HG03565 (cell line): Measurements from ENCODE around the gene ADRA2B.

ENCODE experiments used
- ATAC-seq: cut with Tn5 transposase; IDR thresholded peaks from one replicate; pipeline ENCODE4 v1.9.1; 2021; ENCODE audit warnings: mild to moderate bottlenecking, moderate library complexity; ENCODE audit not compliant: unreplicated experiment

Gene ADRA2B

DNA sequence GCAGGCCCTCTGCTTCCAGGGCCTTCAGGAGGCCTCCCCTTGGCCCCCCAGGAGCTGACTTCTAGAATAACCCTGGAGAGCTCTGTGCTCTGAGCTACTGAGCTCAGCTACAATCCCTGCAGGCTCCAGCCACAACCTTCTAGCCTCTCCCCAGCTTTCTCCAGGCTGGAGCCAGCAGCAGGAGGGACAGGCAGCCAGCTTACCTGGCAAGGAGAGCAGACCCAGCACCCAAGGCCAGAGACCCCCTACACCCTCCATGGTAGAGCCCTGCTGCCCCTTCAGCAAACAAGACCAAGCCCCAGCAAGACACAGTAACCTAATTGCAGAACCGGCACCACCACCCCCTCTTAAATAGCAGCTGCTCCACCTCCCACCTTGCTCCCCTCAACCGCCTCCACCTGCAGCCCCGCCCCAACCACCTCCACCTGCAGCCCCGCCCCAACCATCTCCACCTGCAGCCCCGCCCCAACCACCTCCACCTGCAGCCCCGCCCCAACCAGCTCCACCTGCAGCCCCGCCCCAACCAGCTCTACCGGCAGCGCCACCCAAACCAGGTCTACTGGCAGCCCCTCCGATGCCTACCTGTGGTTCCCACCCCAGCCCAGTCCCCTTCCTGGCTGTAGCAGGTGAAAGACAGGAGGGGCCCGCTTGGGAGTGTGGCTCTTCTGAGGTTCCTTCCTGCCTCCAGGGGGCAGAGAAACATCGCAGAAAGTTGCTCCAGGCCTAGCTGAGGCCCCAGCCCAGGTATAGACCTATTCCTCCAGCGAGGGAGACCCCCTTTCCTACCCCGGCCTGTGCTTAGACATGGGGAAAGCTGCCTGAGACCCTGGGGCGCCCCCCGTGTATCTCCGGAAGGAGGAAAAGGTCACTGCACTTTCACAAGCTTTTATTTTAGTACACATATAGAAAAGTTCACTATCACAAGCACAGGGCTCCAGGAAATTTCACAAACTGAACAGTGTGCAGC lies 22.1 kb upstream of the ADRA2B start, which contains the start of gene ASTL:
Gene ASTL, minus strand, starts transcription at position 324 of the 967 bp plus-strand sequence. Its CDS starts 66 bp downstream, at position 258.
- ATAC-seq: no peak

DNA sequence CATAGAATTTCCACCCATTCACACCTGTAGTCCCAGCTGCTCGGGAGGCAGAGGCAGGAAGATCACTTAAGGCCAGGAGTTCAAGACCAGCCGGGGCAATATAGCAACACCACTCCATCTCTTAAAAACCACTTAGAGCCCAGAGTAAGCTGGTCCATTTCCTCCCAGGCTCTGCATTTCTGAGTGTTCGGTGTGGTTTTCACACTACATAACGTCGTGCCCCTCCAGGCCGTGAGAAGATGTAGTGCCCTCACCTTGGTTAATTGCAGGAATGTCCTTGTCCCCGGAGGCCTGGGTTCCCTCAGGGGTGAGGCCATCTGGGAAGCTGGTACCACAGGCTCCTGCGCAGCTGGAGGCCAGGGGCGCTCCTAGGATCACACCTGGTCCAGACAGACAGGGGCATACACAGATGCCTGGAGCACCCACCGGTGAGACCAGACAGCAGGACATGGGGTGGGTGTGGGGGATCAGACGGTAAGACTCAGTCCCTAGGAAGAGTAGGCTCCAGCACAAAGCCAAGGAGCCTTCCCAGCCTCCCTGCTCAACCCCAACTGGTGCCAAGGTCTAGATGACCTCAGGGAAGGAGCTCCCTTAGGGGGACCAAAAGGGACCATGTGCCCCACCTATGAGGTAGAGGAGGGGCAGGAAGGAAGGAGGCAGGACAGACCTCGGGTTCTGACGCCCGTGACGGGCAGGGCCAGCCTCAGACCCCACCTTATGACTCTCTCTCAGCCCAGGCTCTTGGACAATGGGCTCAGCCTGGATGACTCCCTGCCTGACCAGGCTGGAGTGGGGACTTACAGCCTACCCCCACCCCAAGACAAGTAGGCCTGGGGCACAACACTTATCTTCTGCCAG lies 21.2 kb upstream of the ADRA2B start:
- ATAC-seq: no peak

DNA sequence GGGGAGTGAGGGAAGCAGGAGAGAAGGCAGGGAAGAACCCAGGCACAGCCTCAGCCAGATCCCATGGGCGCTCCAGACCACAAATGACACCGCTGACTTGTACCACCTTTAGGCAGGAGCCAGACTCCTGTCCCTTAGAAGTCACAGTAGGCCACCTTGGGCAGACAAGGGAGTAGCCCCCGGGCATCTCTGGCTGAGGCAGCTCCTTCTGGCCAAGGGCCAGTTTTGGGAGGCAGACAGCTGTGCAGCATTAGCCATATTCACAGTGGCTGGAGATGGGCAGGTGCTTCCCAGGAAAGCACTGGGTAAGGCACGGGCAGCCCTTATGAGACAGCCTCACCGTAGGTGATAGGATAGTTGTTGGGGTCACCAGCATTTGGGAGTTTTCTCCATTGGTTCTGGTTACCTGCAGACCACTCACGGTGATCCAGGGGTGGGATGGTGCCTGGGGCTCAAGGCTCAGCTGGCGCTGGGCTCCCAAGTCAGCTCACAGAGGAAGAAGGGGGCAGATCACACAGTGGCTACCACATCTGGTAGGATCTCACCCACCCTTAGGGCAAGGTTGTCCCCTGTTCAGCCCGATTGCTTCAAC lies 19.9 kb upstream of the ADRA2B start:
- no peak for ATAC-seq

GRCh38 chr2:96135621-96136020 lies 19.2 kb upstream of the ADRA2B start:
- ATAC-seq: no peak

DNA sequence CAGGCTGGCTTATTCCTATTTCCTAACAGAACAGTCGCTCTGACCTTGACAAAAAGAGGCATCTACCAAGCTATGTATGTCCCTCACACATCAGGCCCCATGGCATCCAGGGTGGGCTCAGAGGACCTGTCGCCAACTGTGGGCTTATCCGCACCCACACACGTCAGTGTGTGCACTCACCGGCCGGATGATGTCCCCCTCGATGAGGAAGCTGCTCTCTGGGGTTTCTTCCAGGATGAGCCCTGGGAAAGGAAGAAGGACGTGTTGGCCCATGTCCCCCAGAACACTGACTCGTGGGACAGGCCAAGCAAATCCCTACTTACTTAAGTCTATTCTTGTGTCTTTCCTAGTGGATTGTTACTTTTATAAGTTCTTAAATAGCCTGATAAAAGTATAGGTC lies 18.8 kb upstream of the ADRA2B start:
- no peak for ATAC-seq

- no peak for ATAC-seq
These were observed 18.1 kb upstream of the ADRA2B start for GRCh38 chr2:96134421-96134820.

DNA sequence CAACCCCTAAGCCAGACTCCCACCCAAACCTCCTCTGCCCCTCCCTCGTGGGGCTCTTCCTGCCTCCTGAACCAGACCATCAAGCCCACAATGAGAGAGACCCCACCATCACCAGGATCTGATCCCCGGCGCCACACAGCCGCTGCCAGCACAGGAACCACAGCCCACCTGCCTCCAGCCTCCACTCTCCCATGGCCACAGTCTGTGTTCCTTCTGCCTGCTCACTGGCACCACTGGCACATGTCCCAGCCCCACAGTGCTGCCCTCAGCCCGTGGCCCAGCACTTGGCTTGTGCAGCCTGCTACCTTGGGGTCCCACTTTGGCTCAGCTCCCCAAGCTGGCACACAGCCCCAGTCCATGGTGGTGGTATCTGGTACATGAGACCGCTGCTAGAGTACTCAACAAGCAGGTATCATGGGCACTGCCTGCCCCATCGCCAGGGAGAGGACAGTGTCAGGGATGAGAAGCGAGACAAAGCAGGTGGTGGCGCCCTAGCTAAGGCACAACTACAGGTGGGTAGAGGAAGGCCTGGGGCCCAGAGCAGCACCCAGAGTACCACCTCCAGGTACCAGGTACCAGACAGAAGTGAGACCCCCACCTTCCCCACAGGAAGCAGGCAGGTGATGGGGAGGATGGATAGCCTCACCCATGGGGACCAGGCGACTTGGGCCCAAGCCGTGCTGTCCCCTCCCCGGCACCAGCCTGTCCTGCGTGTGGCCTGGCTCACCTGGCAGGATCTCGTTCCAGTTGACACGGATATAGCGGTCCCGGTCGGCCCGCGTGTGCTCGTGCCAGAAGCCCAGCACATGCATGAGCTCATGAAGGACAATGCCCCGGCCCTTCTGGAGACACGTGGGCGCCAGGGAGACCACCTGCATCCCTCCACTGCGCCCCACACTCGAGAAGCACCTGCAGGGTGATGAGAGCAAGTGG lies 15.7 kb upstream of the ADRA2B start:
- ATAC-seq: no peak

DNA sequence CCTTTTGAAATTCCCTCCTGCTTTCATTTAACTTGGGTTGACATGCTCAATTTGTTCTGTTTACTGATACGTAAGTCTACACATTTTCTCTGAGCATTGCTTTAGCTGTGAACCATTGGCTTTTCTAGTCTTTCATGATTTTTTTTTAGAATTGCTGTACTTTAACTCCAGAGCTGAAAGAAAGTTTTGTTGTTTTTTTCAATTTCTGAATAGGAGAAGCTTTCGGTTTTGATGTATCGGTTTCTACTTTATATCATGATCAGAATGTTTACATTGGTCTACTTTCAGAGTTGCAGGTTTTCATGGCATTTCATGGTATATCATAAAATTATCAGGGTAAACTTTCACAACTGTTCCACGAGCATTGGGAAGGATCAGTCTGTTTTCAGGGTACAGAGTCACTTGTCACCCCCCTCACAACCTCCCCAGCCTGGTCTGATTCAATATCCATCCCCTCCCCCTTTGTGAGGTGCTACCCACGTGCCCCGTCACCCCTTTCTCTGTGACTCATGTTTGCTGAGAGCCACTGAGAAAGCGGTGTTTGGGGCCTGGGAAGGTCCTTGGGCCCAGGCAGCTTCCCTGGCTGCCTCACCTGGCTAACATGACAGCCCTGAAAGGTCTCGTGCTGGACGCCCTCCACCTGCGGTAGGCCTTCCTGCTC lies 14.9 kb upstream of the ADRA2B start:
- no peak for ATAC-seq

DNA sequence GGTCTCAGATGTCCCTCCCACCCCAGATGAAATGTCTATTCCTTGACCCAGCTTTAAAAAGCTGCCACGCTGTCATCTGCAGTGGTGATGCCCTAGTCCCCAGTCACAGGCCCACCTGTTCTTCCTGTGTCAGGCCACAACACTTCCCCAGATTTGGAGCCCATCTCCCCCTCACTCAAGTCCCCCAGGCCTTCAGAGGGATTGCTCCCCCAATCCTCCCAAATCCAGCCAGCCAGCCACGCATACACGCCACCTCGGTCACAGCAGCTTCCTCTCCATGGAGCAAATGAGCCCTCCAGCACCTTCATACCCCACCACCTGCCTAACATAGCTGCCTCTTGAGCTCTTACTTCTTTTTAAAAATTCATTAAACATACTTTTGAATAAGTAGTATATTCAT lies 14.1 kb upstream of the ADRA2B start:
- no peak for ATAC-seq

- no peak for ATAC-seq
These were observed 13.3 kb upstream of the ADRA2B start for GRCh38 chr2:96129528-96130120.

GRCh38 chr2:96128456-96128855 lies 12.1 kb upstream of the ADRA2B start:
- no peak for ATAC-seq

DNA sequence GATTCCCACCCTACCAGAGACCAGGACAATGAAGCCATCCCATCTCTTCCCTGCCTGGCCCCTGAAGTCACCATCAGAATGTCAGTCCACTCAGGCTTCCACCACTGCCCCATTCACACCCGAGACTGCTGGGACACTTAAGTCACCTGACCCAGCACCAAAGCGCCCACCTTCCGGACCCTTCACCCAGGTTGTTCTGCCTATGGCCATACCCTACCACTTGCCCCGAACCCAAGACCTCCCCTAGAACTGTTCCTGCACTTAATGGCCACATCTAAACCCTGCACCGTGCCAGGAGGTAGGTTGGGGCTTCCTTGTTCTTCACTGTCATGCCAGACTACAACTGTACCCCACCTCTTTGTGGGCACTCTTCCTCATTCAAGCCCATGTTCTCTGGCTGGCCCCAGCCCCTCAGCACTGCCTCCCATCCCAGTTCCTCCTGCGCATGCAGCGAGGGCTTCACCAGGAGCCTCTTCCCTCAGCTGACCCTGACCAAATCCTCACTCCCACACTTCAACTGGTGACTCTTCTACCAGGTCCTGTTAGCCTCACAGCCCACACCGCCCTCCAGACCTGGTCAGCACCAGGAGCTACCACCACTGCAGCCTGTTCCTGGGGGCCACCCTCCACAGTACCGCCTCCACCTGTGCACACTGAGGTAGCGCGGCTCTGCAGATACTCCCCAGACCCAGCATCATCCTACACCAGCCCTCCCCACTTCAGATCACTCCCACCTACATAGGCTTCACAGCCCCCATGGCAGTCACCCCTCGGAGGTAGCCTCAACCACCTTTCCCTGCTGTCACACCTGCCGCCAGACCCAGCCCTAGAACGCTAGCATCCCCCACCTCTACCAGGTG lies 8.3 kb upstream of the ADRA2B start:
- no peak for ATAC-seq

DNA sequence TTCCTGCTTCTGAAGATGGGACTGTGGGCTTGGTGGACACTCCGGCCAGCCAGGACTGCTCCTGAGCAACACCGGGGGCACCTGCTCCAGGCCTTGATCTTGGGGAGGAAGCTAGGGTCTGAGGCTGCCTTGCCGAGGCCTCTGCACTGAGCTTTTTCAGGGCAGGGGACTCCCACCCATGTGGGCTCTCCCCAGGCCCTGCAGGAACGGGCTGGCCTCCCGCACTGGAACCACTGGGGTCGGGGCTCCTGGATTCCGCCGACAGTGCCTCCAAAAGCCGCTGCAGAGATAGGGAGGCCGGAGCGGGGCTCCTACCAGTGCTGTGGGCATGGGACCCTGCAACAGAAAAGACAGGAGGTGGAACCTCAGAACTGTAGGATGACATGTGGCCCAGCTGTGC lies 7.6 kb upstream of the ADRA2B start:
- ATAC-seq: no peak

DNA sequence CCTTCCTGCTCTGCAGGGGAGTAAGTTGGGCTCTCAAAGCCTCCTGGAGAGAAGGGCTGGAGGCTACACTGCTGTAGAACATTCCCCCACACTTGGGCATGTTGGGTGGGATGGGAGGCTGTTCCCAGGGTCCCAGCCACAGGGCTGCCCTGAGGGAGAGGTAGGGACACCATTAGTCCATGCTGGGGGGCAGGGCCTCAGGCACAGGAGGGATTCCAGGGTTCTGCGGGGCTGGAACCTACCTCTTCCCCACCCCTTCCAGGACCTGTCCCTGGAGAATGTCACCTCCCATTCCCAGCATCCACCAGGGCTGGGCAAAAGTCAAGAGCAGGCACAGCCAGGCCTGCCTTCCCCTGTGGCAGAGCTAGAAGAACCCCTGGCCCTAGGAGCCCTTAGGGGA lies 6.9 kb upstream of the ADRA2B start:
- no peak for ATAC-seq

- ATAC-seq: no peak
These were observed 6.0 kb upstream of the ADRA2B start for GRCh38 chr2:96122391-96122790.

DNA sequence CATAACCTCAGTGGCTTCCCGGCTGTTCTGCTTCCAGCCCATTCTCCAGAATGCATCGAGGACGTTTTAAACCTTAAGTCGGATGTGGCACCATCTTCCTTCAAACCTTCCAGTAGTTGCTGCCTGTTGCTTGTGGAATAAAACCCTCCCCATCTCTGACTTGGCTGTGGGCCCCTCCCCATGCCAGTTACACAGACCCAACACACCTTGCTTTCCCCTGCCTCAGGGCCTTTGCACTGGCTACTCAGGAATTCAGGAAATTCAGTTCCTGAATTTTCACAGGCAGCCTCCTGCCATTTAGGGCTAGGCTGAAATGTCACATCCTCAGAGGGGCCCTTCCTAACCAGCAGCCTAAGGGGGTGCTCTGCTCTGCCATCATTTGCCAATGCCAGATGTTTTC lies 5.0 kb upstream of the ADRA2B start:
- no peak for ATAC-seq

GRCh38 chr2:96120991-96121390 lies 4.6 kb upstream of the ADRA2B start:
- ATAC-seq: no peak

- no peak for ATAC-seq
These were observed 3.8 kb upstream of the ADRA2B start for GRCh38 chr2:96120091-96120720.
